Retina (tissue), 1 donor: ENCODE data around the gene CYP4F11.
"Not testable (repeated sequence)": the region's sequence is repeated elsewhere in the genome, so short reads cannot be mapped to it uniquely, and the experiment has no call there.

Experiments
- DNase-seq: peaks from one replicate; pipeline ENCODE4 v3.0.0-alpha.2; 2016

The CYP4F11 gene

DNA sequence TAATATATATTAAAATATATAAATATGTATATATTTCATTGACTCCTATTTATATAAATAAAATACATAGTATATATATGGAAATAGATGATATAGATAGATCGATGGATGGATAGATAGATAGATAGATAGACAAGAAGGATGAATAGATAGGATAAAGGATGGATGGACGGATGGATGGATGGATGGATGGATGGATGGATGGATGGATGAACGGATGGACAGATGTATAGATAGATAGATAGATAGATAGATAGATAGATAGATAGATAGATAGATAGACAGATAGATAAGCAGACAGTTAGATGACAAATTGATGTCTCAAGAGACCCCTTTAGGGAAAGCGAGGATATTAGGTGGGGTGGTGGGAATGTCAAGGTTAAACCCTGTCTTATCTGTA is 15.1 kb downstream of the CYP4F11 start:
- DNase-seq: no peak

DNA sequence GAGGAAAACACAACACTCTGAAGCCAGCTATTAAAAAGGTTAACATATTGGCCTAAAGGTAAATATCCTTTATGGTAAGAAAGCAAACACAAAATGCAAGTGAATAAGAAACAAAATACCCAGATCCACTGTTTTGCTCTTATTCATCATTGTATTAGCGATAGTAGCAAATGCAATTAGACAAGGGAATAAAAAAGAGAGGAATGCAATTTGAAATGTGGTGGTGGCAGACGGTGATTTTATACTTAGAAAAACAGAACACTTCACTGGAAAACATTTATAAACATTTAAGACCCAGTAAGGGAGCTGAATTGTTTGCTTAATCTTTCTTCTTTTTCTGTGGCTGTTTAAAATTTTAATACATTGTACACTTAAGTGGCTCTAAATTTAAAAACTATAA is 19.2 kb downstream of the CYP4F11 start:
- DNase-seq: no peak

DNA sequence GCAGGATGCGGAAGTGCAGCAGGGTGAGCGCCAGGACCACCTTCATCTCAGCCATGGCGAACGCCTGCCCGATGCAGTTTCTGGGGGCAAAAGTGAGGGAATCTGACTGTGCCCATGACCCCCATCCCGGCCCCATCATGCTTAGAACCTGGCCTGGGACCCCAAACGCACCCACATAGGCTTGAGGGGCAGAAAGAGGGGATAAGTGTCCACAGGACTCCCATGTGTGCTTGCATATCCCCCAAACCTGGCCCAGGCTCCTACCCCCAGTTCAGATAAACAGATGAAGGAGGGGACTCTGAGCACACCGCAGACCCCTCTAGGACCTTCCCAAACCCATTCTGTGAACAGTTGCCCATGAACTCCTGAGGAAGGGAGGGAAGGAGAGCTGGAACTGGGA is 20.5 kb downstream of the CYP4F11 start:
- no peak for DNase-seq

DNA sequence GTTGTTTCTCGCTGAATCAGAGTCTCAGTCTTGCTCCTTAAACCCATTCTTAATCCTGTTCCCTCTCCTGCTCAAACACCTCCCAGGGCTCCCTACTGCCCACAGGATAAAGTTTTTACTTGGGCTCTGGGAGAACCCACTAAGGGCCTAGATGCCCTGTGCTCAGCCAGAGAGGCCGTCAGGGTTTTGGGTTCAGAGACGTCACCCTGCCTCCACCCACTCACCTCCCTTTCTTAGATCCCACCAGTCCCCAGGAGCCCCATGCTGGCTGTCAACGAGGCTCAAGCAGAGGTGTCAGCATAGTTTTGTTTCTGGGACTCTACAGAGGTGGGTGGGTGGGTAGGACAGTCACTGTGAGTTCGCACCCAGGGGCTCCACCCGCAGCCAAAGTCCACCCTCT is 20.9 kb downstream of the CYP4F11 start:
- no peak for DNase-seq

DNA sequence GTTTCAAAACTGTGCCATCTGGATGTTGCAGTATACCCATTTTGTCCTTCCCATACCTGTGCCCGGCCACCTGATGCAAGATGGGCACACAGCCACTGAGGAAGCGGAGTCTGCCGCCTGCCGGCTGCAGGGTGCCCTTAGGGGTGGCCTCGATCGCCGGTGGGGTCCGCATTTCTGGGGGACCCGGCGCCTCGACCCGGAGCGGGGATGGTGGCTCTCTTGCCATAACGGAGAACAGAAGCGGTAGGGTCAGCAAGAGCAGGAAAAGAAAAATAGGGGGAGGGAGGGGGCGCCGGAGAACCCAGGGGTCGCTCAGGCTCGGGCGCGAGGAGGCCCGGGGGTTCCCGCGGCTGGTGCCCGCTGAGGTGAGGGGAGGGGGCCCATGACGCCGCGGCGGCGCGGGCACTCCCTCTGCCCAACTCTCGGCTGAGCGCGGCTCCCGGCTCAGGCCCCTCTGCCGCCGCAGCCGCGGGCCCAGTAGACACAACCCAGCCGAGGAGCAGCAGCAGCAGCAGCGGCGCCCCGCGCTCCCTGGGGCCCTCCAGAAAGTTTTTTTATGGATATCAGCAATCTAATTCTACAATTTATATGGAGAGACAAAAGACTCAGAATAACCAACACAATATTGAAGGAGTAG is 22.6 kb downstream of the CYP4F11 start:
- DNase-seq: peak; percentile 47

DNA sequence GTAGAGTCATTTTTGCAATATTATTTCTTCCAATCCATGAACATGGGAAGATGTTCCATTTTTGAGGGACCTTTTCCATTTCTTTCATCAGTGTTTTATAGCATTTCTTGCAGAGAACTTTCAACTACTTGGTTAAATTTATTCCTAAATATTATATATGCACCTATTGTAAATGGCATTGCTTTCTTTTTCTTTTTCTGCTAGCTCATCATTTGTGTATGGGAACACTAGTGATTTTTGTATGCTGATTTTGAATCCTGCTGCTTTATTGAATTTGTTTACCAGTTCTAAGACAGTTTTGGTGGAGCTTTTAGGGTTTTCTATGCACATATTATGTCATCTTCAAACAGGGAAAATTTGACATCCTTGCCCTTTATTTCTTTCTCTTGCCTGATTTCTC is 29.3 kb downstream of the CYP4F11 start:
- DNase-seq: no peak

DNA sequence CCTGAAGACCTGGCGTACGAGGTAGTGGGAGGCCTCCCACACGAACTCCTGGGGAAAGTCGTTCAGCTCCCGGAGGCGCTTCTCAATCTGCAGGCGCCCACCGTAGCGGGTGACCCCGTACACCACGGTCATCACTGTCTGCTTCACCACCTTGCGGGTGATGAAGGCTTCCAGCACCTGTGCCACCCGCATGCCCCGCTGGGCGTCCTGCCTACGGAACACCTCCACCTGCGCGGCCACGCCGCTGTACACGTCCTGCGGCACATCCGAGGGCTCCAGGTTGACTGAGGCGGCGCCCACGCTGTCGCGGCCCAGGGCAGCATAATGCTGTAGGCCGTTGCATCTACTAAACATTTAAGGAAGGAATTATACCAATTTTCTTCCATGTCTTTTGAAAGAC is 31.4 kb downstream of the CYP4F11 start:
- DNase-seq: not testable (repeated sequence)

DNA sequence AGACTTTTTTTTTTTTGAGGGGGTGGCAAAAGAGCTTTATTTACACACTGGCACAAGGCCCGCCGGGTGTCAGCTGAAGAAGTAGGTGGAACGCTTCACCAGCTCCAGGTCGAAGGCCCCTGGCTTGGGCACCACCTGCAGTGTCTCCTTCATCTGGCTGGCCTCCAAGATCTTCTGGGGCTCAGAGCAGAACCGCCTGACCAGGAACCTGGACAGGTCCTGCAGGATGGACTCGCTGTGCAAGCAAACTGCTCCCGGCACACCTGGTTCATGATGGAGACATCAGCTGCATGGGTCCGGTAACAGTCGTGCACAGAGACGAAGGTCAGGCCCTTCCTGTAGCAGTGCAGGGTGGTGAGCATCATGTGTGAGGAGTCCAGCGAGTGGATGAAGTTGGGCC is 32.1 kb downstream of the CYP4F11 start:
- DNase-seq: no peak

DNA sequence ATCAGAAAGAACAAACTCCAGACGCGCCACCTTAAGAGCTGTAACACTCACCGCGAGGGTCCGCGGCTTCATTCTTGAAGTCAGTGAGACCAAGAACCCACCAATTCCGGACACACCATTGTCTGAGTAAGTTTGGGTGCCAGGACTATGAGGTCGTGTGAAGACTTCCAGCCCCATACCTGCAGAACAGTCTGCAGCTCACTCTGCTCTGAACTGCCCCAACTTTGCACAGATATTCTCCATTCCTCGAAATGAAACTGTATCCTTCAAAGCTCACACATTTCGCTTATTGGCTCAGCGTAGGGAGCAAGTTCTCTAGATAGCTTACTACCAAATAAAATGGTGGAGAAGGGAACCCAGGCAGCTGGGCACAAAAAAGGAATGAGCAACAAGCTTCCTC is 33.8 kb downstream of the CYP4F11 start:
- no peak for DNase-seq

DNA sequence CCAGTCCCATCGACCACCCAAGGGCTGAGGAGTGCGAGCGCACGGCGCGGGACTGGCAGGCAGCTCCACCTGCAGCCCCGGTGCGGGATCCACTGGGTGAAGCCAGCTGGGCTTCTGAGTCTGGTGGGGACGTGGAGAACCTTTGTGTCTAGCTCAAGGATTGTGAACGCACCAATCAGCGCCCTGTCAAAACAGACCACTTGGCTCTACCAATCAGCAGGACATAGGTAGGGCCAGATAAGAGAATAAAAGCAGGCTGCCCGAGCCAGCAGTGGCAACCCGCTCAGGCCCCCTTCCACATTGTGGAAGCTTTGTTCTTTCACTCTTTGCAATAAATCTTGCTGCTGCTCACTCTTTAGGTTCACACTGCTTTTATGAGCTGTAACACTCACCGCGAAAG is 34.3 kb downstream of the CYP4F11 start:
- not testable (repeated sequence) for DNase-seq

DNA sequence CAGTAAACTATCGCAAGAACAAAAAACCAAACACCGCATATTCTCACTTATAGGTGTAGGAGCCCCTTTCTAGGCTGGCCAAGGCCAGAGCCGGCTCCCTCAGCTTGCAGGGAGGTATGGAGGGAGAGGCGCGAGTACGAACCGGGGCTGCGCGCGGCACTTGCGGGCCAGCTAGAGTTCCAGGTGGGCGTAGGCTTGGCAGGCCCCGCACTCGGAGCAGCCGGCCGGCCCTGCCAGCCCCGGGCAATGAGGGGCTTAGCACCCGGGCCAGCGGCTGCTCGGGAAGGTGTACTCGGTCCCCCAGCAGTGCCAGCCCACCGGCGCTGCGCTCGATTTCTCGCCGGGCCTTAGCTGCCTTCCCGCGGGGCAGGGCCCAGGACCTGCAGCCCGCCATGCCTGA is 34.8 kb downstream of the CYP4F11 start:
- peak; percentile 11 for DNase-seq

DNA sequence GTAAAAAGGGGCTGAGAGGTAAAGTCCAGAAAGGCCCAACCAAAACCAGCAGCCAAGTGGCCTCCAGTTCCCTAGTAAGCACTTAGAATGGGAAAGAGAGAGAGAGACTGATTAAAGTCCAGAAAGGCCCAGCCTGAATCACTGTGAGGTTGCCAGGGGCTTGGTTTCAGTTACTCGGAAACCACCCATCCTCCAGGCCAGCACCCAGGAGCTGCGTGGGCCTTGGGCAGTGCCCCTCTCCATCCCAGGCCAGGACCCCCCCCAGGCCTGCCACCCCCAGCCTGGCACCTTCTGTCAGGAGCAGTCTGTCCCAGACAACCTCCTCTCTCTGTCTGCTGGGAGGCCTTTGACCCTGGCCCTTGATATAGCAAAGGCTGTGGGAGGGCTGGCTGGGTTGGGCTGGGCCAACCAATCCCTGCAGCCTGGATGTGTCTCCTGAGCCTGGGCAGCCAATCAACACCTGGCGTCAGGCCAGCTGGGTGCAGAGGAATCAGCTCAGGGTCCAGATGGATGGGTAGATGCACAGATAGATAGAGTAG is 36.5 kb downstream of the CYP4F11 start, which contains the start of gene CYP4F2:
Gene CYP4F2 (minus strand): TSS at position 337 of the 539 bp plus-strand sequence. CDS start 463 bp downstream, outside the sequence.
- no peak for DNase-seq

DNA sequence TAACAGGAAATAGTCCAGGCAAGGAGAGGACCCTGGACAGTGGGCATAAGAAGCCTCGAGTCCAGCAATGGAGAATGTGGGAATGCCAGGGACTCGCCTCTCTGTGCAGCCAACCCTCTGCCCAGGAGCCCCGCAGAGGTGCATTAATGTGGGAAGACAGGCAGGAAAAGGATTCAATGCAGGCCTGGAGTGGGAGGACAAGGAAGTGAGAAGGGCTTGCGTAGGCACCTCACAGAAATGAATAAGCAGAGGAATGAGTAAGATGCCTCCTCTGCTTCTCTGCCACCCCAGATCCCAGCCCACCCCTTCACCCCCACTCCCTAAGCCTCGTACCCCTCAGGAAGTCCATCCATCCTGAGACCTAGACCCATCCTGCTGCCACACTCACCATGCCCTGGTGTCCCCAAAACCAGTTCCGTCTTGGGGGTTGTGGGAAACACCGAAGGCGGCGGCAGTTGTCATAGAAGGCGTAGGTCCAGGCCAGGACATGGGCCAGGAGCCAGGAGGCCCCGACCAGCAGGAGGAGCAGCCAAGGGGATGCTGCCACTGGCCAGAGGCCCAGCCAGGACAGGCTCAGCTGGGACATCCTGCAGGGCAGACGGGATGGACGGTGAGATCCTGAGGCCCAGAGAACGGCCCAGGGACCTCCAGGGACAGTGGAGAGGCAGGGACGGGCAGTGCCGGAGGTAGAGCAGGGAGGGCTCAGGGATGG is 37.1 kb downstream of the CYP4F11 start:
- DNase-seq: no peak

DNA sequence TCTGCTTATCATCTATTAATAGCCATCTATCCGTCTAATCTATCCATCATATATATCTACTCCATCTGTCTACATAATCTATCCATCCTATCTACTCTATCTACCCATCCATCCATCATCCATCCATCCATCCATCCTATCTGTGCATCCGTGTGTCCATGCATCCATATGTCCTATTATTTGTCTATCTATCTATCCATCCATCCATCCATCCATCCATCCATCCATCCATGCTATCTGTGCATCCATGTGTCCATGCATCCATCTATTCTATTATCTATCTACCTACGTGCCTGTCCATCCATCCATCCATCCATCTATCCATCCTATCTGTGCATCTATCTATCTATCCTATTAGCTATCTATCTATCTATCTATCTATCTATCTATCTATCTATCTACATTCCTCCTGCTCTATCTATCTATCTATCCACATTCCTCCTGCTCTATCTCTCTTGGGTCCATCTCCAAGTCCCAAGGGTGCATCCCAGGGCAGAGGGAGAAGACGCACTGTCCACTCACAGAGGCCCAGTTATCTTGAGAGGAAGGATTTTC is 38.4 kb downstream of the CYP4F11 start:
- DNase-seq: no peak

DNA sequence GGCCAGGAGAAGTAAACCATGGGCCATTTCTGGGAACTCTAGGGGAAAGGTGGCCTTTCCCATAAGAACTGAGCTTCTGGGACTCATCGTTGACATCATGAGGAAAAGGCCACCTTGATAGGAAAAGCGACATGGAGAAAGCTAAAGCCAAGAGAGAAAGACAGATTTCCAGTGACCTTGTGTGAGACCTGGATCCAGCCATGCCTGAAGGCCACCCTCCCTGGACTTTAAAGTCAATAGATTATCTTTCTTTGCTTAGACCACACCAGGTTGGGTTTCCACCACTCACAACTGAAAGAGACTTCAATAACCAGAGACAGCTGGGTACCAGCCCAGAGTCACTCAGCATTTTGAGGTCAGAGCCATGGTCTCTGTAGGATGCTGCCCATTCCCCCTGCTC is 40.0 kb downstream of the CYP4F11 start:
- no peak for DNase-seq

DNA sequence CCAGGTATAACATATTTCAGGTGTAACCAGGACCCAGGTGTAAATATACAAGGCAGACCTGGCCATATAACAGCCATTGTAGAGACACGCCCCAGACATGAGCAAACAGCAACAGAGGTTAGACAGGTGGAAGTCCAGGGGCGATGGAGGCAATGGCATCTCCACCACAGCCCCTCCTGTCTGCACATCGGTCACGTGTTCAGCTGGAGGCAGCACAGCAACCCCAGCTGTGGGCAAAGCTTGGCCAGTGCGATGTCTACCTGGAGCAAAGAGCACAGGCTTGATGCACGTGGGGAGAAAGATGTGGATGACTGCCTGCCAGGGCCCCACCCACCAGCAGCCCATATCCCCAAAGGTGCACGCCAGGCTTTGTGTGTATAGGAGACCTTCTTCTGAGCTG is 40.9 kb downstream of the CYP4F11 start:
- DNase-seq: no peak

DNA sequence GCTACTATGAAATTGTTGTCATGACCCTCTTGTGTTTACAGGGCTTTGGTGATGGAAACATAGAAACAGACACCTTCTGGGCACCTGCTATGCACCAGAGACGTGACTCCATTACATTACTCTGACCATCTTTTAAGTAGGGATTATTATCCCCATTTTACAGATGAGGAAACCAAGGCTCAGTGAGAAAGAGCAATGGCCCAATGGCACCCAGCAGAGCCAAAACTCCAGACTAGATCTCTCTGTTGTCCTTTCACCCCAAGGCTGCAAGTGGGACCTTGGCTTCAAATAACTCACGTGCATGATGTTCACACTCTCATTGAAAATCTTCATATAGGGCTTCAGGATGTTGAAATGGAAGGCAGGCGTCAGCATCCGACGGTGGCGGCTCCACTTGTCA is 42.3 kb downstream of the CYP4F11 start:
- no peak for DNase-seq

DNA sequence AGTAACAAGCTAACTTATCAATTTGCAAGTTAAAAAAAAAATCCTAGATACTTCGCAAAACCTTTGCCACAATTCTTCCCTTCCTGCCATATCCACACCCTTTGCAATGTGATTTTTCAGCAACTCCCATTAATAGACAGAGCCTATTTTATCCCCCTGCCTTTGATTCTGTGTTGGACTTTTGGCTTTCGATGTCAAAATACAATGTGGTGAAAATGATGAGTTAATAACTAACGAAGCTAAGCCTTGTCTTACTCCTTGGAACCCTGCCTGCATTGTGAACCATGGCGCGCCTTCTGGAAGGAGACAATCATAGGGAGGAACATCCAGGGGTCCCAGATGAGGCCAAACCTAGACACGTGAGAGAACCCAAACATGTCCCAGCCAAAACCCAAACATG is 42.9 kb downstream of the CYP4F11 start:
- DNase-seq: no peak

DNA sequence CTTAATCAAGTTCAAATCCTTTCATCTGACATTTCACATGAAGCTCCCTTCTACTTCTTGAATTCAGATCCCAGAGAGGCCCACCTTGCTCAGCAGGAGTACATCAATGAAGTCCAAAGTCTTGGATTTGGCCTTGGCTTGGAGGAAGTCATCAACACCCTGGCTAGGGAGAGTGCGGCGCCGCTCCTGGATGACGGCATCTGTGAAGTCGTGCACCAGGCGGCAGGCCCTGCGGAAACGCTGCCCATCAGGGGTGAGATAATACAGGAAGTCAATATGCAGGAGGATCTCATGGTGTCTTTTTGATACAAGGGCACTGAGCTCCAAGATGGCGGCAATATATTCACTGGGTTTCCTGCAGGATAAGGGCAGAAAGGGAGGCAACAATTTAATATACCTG is 45.0 kb downstream of the CYP4F11 start:
- DNase-seq: not testable (repeated sequence)

DNA sequence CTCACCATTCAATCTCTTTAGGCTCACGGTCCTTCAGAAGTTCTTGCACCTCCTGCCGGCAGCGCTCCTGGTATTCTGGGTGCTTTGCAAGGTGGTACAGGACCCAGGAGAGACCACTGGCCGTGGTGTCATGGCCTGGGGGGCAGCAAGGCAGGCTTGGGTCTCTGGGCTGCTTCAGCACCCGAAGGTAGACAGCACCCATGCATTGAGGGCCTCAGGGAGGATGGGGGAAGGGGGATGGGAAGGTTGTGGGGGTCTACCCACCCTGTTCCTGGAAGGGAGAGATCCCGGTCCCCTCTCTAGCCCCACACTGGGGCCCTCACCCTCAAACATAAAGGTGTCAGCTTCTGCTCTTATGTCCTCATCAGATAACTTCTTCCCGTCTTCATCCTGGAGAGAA is 48.4 kb downstream of the CYP4F11 start:
- DNase-seq: no peak

DNA sequence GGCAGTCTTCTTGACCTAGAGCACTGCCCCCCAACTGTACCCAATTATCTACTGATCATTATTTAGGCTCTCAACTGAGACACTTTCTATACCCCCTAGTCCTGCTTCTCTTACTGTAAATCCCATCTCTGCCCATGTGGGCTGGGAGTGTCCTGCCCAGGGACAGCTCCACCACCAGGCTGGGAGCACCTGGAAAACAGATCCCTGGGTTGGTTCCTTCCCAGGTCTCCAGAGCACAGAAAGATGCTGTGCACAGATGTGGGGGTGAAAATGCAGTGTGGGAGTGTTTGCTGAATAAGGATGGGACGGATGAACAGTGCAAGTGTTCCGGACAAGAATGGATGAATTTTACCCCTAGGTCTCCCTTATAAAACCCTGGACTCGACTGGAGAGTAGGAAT is 49.2 kb downstream of the CYP4F11 start:
- DNase-seq: no peak

DNA sequence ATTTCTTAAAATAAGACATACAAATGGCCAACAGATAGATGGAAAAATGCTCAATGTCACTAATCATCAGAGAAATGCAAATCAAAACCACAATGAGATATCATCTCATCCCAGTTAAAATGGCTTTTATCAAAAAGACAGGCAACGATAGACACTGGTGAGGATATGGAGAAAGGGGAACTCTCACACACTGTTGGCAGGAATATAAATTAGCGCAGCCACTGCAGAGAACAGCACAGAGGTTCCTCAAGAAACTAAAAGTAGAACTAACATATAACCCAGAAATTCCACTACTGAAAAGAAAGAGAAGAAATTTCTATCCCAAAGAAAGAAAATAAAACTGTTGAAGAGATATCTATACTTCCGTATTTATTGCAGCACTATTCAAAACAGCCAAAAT is 51.0 kb downstream of the CYP4F11 start:
- DNase-seq: not testable (repeated sequence)

DNA sequence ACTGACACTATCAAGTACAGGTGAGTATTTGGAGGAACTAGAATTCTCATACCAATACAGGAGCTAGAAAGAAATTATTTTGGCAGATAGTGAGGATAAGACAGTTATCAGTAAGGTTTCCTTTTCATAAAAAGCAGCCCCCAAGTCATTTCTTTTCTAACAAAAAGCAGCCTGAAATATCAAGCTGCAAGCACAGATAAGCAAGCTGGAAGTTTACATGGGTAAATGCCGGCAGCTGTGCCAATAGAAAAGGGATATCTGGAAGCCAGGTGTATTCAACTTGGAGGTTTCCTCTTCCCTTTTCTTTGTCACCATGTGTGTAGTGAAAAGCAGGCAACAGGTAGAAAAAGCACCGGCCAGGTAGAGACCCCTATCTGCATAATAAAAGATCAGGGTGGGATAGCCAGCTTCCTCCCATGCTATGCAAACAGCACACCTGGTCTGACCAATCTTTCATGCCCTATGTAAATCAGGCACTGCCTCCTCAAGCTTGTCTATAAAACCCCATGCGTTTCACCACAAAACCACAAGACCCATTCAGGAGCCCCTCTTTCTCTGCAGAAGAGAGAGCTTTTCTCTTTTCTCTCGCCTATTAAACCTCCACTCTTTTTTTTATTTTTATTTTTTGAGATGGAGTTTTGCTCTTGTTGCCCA is 59.4 kb downstream of the CYP4F11 start:
- no peak for DNase-seq

DNA sequence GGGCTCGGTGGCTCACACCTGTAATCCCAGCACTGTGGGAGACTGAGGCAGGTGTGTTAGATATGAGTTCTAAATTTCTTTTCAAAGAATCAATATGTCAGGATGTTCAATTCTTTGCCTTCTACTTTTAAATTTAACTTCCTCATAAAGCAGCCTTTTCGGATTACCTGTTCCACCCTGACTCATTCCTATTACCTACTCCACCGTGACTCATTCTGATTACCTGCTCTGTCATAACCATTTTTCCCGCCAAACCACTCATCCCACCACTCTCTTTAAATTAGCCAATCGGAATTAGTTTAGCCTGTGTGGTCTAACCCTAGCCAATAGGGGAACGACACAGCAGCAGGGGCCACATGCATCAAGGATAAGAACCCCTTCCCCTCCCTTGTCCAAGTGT is 60.6 kb downstream of the CYP4F11 start:
- DNase-seq: not testable (repeated sequence)
